ENCODE data around the gene SLC6A12.

- no peak for TF ChIP-seq CTCF (IDR thresholded peaks at IDR 0.05)
- TF ChIP-seq POLR2AphosphoS5 (IDR thresholded peaks at IDR 0.05) = no peak
- no peak for TF ChIP-seq POLR2A (IDR thresholded peaks at IDR 0.05; ENCODE audit: low read depth)
Observed at GRCh38 chr12:189622-189962, 24.4 kb downstream of the SLC6A12 start.

All from esophagus muscularis mucosa (tissue), 3 donors.